ENCODE measurements around the gene ADGRA1.
A peak's percentile ranks its signal among the peaks of the same experiment; 100 is the strongest.
"Not testable (repeated sequence)": the region's sequence is repeated elsewhere in the genome, so short reads cannot be mapped to it uniquely, and the experiment has no call there.

ADGRA1 gene

GRCh38 chr10:133142523-133143199 is 54.9 kb downstream of the ADGRA1 start:
- H3K36me3 ChIP-seq (ENCODE audit: insufficient read depth, low read length), result no peaks in the 10 kb centered on the region
- peaks cover 4% of the 10 kb centered on the region; the same call in 1 of the 2 replicates for H3K9me3 ChIP-seq (ENCODE audit: insufficient read depth, low read depth, low read length)
- no peak overlapping the region for H3K27ac ChIP-seq (ENCODE audit: low read depth, low read length)
- peaks cover 21% of the 10 kb centered on the region; the same call in 1 of the 2 replicates for H3K4me1 ChIP-seq (ENCODE audit: insufficient read depth, low read length)
- no peak overlapping the region for H3K4me3 ChIP-seq (ENCODE audit: low read length)
- H3K27me3 ChIP-seq (ENCODE audit: insufficient read depth, low read length), result no peaks in the 10 kb centered on the region
- H3K9ac ChIP-seq (ENCODE audit: low read depth, low read length), result no peak overlapping the region
- 91% methylated on average over 24 of the region's 24 CpGs for WGBS

DNA sequence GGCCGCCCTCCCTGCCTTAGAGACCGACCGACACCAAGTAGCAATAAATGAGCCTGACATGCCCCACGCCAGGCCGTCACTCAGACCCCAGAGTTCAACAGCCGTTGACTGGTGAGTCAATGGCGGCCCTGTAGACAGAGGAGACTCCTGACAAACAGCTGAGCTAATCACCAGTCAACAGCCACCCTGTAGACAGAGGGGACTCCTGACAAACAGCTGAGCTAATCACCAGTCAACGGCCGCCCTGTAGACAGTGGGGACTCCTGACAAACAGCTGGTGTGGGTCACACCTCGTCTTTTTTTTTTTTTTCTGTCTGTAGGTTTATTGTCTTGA is 55.4 kb downstream of the ADGRA1 start:
- no peak overlapping the region for H3K4me3 ChIP-seq (ENCODE audit: low read length)
- no peak overlapping the region for H3K9ac ChIP-seq (ENCODE audit: low read depth, low read length)
- peaks cover 9% of the 10 kb centered on the region for H3K9me3 ChIP-seq (ENCODE audit: insufficient read depth, low read depth, low read length)
- H3K27ac ChIP-seq (ENCODE audit: low read depth, low read length), result no peak overlapping the region
- no peaks in the 10 kb centered on the region for H3K27me3 ChIP-seq (ENCODE audit: insufficient read depth, low read length)
- WGBS, result 83% methylated on average over 10 of the region's 10 CpGs
- peaks cover 21% of the 10 kb centered on the region; the same call in 1 of the 2 replicates for H3K4me1 ChIP-seq (ENCODE audit: insufficient read depth, low read length)
- no peaks in the 10 kb centered on the region for H3K36me3 ChIP-seq (ENCODE audit: insufficient read depth, low read length)

DNA sequence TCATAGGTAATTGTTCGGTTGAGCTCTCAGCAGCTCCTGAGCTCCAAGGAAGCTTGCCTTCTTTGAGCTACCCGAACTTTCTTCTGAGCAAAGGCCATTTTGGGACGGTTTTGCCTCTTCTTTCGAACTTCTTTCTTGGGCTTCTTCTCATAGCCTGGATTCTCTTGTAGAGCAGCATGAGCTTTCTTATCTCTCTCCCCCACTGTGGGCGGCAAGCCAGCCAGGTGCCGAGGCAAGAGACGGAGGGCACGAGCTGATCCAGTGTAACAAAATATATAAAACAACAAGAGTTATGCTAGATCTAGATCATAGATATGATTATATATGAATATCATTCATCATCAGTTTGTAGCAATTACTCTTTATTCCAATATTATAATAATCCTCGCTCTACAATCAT is 55.8 kb downstream of the ADGRA1 start:
- Histone ChIP-seq H3K36me3 (ENCODE audit: insufficient read depth, low read length) (no peaks in the 10 kb centered on the region), H3K27me3 (ENCODE audit: insufficient read depth, low read length) (no peaks in the 10 kb centered on the region), H3K9me3 (ENCODE audit: insufficient read depth, low read depth, low read length) (peaks cover 12% of the 10 kb centered on the region), H3K27ac (ENCODE audit: low read depth, low read length) (no peak overlapping the region), H3K4me3 (ENCODE audit: low read length) (no peak overlapping the region), H3K9ac (ENCODE audit: low read depth, low read length) (no peak overlapping the region), H3K4me1 (ENCODE audit: insufficient read depth, low read length) (peaks cover 21% of the 10 kb centered on the region; the same call in 1 of the 2 replicates)
- 87% methylated on average over 5 of the region's 9 CpGs for WGBS

GRCh38 chr10:133144771-133145170 is 57.0 kb downstream of the ADGRA1 start:
- peaks cover 16% of the 10 kb centered on the region for H3K9me3 ChIP-seq (ENCODE audit: insufficient read depth, low read depth, low read length)
- no peaks in the 10 kb centered on the region for H3K36me3 ChIP-seq (ENCODE audit: insufficient read depth, low read length)
- H3K27me3 ChIP-seq (ENCODE audit: insufficient read depth, low read length), result no peaks in the 10 kb centered on the region
- peaks cover 21% of the 10 kb centered on the region; the same call in 1 of the 2 replicates for H3K4me1 ChIP-seq (ENCODE audit: insufficient read depth, low read length)
- H3K9ac ChIP-seq (ENCODE audit: low read depth, low read length), result no peak overlapping the region
- no peak overlapping the region for H3K4me3 ChIP-seq (ENCODE audit: low read length)
- WGBS, result 93% methylated on average over 7 of the region's 7 CpGs
- H3K27ac ChIP-seq (ENCODE audit: low read depth, low read length), result no peak overlapping the region

DNA sequence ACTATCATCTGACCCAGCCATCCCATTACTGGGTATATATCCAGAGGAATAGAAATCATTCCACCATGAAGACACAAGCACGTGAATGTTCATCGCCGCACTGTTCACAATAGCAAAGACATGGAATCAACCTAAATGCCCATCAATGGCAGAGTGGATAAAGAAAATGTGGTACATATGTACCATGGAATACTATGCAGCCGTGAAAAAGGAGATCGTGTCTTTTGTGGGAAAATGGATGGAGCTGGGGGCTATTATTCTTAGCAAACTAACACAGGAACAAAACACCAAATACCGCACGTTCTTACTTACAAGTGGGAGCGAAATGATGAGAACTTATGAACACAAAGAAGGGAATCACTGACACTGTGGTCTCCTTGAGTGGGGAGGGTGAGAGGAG is 62.5 kb downstream of the ADGRA1 start:
- Histone ChIP-seq H3K4me1 (ENCODE audit: insufficient read depth, low read length) (peaks cover 35% of the 10 kb centered on the region), H3K36me3 (ENCODE audit: insufficient read depth, low read length) (no peaks in the 10 kb centered on the region), H3K4me3 (ENCODE audit: low read length) (no peak overlapping the region), H3K9me3 (ENCODE audit: insufficient read depth, low read depth, low read length) (peaks cover 21% of the 10 kb centered on the region), H3K27ac (ENCODE audit: low read depth, low read length) (peak overlapping the region; percentile 99; the same call in 1 of the 2 replicates), H3K27me3 (ENCODE audit: insufficient read depth, low read length) (no peaks in the 10 kb centered on the region), H3K9ac (ENCODE audit: low read depth, low read length) (no peak overlapping the region; the same call in 1 of the 2 replicates)
- 95% methylated on average over 8 of the region's 8 CpGs for WGBS

GRCh38 chr10:133150656-133151055 is 62.9 kb downstream of the ADGRA1 start:
- Histone ChIP-seq H3K27ac (ENCODE audit: low read depth, low read length) (peak overlapping the region; percentile 99), H3K27me3 (ENCODE audit: insufficient read depth, low read length) (no peaks in the 10 kb centered on the region), H3K9ac (ENCODE audit: low read depth, low read length) (peak overlapping the region; percentile 78), H3K4me1 (ENCODE audit: insufficient read depth, low read length) (peaks cover 32% of the 10 kb centered on the region), H3K9me3 (ENCODE audit: insufficient read depth, low read depth, low read length) (peaks cover 21% of the 10 kb centered on the region), H3K36me3 (ENCODE audit: insufficient read depth, low read length) (no peaks in the 10 kb centered on the region), H3K4me3 (ENCODE audit: low read length) (no peak overlapping the region)
- 88% methylated on average over 12 of the region's 12 CpGs for WGBS

DNA sequence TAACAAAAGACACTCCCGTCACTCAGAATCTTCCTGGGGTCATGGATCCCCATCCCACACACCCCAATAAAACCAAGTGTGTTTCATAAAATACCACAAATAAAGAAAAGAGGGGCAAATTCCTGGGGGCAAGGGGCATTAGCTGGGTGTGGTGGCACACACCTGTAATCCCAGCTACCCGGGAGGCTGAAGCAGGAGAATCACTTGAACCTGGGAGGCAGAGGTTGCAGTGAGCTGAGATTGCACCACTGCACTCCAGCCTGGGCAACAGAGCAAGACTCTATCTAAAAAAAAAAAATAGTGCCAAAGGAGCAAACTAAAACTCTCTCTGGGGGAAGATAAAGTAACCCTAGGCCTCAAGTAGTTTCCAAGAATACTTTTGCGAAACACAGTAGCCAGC is 63.3 kb downstream of the ADGRA1 start:
- Histone ChIP-seq H3K9me3 (ENCODE audit: insufficient read depth, low read depth, low read length) (peaks cover 21% of the 10 kb centered on the region), H3K4me1 (ENCODE audit: insufficient read depth, low read length) (peaks cover 29% of the 10 kb centered on the region), H3K4me3 (ENCODE audit: low read length) (peak overlapping the region; percentile 25; the same call in 1 of the 2 replicates), H3K27ac (ENCODE audit: low read depth, low read length) (peak overlapping the region; percentile 99), H3K9ac (ENCODE audit: low read depth, low read length) (peak overlapping the region; percentile 78)
- not testable (repeated sequence) for H3K36me3 ChIP-seq (ENCODE audit: insufficient read depth, low read length); H3K27me3 ChIP-seq (ENCODE audit: insufficient read depth, low read length)
- 67% methylated on average over 3 of the region's 3 CpGs for WGBS

- Histone ChIP-seq H3K4me1 (ENCODE audit: insufficient read depth, low read length) (peaks cover 25% of the 10 kb centered on the region), H3K9ac (ENCODE audit: low read depth, low read length) (peak overlapping the region; percentile 78)
Observed at GRCh38 chr10:133151543-133151972, 63.8 kb downstream of the ADGRA1 start.

DNA sequence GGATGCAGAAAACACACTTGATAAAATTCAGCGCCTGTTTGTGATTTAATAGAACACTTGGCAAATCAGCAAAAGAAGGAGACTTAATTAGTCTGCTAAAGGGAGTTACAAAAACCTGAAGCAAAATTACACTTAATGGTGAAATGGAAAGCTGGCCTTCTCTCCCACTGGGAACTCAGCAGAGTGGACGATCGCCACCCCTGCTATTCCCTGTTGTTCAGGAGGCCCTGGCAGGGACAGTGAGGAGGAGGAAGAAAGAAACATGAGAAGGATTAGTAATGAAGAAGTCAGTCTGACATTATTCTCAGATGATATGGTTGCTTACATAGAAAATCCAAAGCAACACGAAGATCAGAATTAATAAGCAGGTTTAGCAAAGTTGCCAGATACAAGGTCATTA is 66.7 kb downstream of the ADGRA1 start:
- H3K27ac ChIP-seq (ENCODE audit: low read depth, low read length), result no peak overlapping the region
- H3K36me3 ChIP-seq (ENCODE audit: insufficient read depth, low read length), result no peaks in the 10 kb centered on the region
- 0 out of 2 replicates have a peak, but pooled peaks cover 5% of the 10 kb centered on the region for H3K9me3 ChIP-seq (ENCODE audit: insufficient read depth, low read depth, low read length)
- H3K4me3 ChIP-seq (ENCODE audit: low read length), result no peak overlapping the region
- H3K4me1 ChIP-seq (ENCODE audit: insufficient read depth, low read length), result peaks cover 28% of the 10 kb centered on the region
- WGBS, result 91% methylated on average over 4 of the region's 4 CpGs
- no peaks in the 10 kb centered on the region for H3K27me3 ChIP-seq (ENCODE audit: insufficient read depth, low read length)
- H3K9ac ChIP-seq (ENCODE audit: low read depth, low read length), result no peak overlapping the region

More at GRCh38 chr10:133151543-133151972, 63.8 kb downstream of the ADGRA1 start:
- no peaks in the 10 kb centered on the region for H3K36me3 ChIP-seq (ENCODE audit: insufficient read depth, low read length)
- WGBS, result 1% methylated on average over 8 of the region's 9 CpGs
- no peaks in the 10 kb centered on the region for H3K27me3 ChIP-seq (ENCODE audit: insufficient read depth, low read length)
- H3K9me3 ChIP-seq (ENCODE audit: insufficient read depth, low read depth, low read length), result peaks cover 21% of the 10 kb centered on the region
- H3K4me3 ChIP-seq (ENCODE audit: low read length), result peak overlapping the region; percentile 33
- H3K27ac ChIP-seq (ENCODE audit: low read depth, low read length), result peak overlapping the region; percentile 99

- no peaks in the 10 kb centered on the region for H3K27me3 ChIP-seq (ENCODE audit: insufficient read depth, low read length)
- WGBS, result 89% methylated on average over 26 of the region's 30 CpGs
- H3K4me1 ChIP-seq (ENCODE audit: insufficient read depth, low read length), result peaks cover 31% of the 10 kb centered on the region
- H3K4me3 ChIP-seq (ENCODE audit: low read length), result no peak overlapping the region
- H3K9me3 ChIP-seq (ENCODE audit: insufficient read depth, low read depth, low read length), result 0 out of 2 replicates have a peak, but pooled peaks cover 3% of the 10 kb centered on the region
- no peaks in the 10 kb centered on the region for H3K36me3 ChIP-seq (ENCODE audit: insufficient read depth, low read length)
- H3K27ac ChIP-seq (ENCODE audit: low read depth, low read length), result no peak overlapping the region
- H3K9ac ChIP-seq (ENCODE audit: low read depth, low read length), result no peak overlapping the region
Observed at GRCh38 chr10:133154996-133155778, 67.5 kb downstream of the ADGRA1 start.

All from HUES64 (cell line).